ENCODE data around the gene CSRP3. TPM values are rescaled to one million over a fixed set of nuclear protein-coding genes. Genes with fewer than 3 reads are reported as not detected.

Gene CSRP3
- total and polyA plus RNA-seq, 2 donors (not counting 3 experiments of a cell fraction or from before 2014, with no cell fraction given), result not detected

DNA sequence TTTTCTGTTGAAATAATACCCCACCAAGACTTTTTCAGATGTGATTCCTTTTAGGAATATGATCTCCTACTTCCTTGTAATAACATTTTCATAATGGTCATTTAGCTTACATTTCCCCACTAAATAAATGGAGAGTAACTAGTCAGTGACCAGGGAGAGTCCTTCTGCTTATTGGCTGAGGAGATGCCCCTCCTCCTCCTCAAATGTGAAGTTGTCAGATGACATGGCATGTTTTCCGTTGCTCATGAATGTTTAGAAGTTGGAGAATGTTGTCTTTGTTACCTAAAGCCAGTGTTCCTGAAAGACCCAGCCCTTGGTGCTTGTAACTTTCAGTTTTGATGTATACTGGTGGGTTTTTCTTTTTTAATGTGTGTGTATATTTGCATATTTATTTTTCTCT is 38.2 kb downstream of the CSRP3 start:
- H3K36me3 ChIP-seq (ENCODE audit: control insufficient read depth in 2 of 2, extremely low read depth in 1 of 2, insufficient read depth in 2 of 2, low read length in 2 of 2), result peaks cover 13 to 29% of the 10 kb centered on the region in 2 experiments
- dilution Hi-C loops (cut with MboI; ENCODE audit: extremely low pct_ligation_motif_present, low sequenced_read_pairs) (no loop called here), intact Hi-C loops (cut with micrococcal nuclease) (loop anchor here (10.0 kb wide), 1 partner anchor 391 kb away; no protein-coding TSS in a partner anchor)
- H3K27ac ChIP-seq (ENCODE audit: insufficient read depth, low read depth, low read length), result no peak overlapping the region
- no peak overlapping the region for H3K4me3 ChIP-seq (replicated peaks in 1 of 3; ENCODE audit: insufficient read depth in 1 of 3, low read depth in 1 of 3, low read length in 3 of 3)
- DNase-seq (ENCODE audit: low read depth, low spot score), result no peak
- no peaks in the 10 kb centered on the region for H3K9me1 ChIP-seq (replicated peaks; ENCODE audit: control insufficient read depth, extremely low read depth, insufficient read depth, low read length)
- no peaks in the 10 kb centered on the region for H4K20me1 ChIP-seq (replicated peaks; ENCODE audit: control insufficient read depth, extremely low read depth, insufficient read depth, low read length)
- H3K4me2 ChIP-seq (ENCODE audit: insufficient read depth, low read length), result no peak overlapping the region
- FAIRE-seq, result no peak
- H3K4me1 ChIP-seq (ENCODE audit: control insufficient read depth, extremely low read depth, insufficient read depth, low read length), result no peaks in the 10 kb centered on the region
- no peak overlapping the region for H3K9ac ChIP-seq (replicated peaks; ENCODE audit: extremely low read depth, insufficient read depth, low read length)
- H3K27me3 ChIP-seq (ENCODE audit: control insufficient read depth in 2 of 2, insufficient read depth in 2 of 2, low read length in 2 of 2), result no peaks in the 10 kb centered on the region
- POLR2A ChIA-PET, result no interaction called here
- H3K9me3 ChIP-seq (replicated peaks; ENCODE audit: control insufficient read depth, insufficient read depth, low read length), result no peaks in the 10 kb centered on the region
- TF ChIP-seq GATA2 (IDR thresholded peaks at IDR 0.05; ENCODE audit: insufficient read depth, insufficient read length, low read depth, low read length) (no peak), JUN (IDR thresholded peaks at IDR 0.05; ENCODE audit: borderline replicate concordance, insufficient read depth, insufficient read length, low read depth) (no peak), POLR2AphosphoS5 (IDR thresholded peaks at IDR 0.05; ENCODE audit: insufficient read depth, low read depth, low read length) (no peak), FOS (IDR thresholded peaks at IDR 0.05; ENCODE audit: borderline replicate concordance, insufficient read depth, low read length) (no peak), MYC (IDR thresholded peaks at IDR 0.05; ENCODE audit: low read depth, low read length) (no peak), EZH2 (IDR thresholded peaks at IDR 0.05; ENCODE audit: borderline replicate concordance, low read depth, low read length, severe bottlenecking) (no peak)
- CTCF ChIA-PET, result interaction anchor here (3.3 to 4.4 kb wide), 2 partner anchors 87 to 93 kb away, joined by 28 to 36 read pairs; no protein-coding TSS in a partner anchor
- H3K79me2 ChIP-seq (ENCODE audit: control insufficient read depth, insufficient read depth, low read length), result no peaks in the 10 kb centered on the region
- no TSS peak for BruUV-seq (replicated peaks)
- H2AFZ ChIP-seq (ENCODE audit: low read depth, low read length), result no peak overlapping the region

DNA sequence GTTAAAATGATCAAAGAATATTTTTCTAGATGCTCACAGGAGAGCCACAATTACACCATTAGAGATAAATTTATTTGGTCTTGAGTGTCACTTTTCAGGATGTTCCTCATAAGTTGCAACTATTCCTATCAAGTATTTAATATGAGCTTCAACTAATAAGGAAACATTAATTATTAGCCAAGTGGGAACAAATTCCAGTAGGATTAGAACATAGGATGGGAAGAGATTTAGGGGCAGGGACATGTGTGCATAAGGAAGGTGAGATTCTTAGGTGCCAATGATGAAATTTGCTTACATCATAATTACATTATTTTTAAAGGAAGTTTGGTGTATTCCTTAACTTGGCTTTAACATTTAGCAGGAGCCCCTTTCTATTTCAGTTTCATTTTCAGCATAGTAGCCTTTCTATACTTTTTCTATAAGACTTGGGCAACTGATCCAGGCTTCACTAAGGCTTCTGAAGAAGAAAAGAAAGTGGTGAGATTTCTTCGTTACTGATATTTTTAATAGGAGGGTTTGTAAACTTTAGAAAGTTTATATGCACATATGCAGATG is 38.8 kb downstream of the CSRP3 start:
- FAIRE-seq, result no peak
- Histone ChIP-seq H3K27ac (ENCODE audit: insufficient read depth, low read depth, low read length) (no peak overlapping the region), H4K20me1 (replicated peaks; ENCODE audit: control insufficient read depth, extremely low read depth, insufficient read depth, low read length) (no peaks in the 10 kb centered on the region), H3K4me1 (ENCODE audit: control insufficient read depth, extremely low read depth, insufficient read depth, low read length) (no peaks in the 10 kb centered on the region), H2AFZ (ENCODE audit: low read depth, low read length) (no peak overlapping the region), H3K9me3 (replicated peaks; ENCODE audit: control insufficient read depth, insufficient read depth, low read length) (no peaks in the 10 kb centered on the region), H3K4me2 (ENCODE audit: insufficient read depth, low read length) (no peak overlapping the region), H3K27me3 (ENCODE audit: control insufficient read depth in 2 of 2, insufficient read depth in 2 of 2, low read length in 2 of 2) (no peaks in the 10 kb centered on the region), H3K79me2 (ENCODE audit: control insufficient read depth, insufficient read depth, low read length) (no peaks in the 10 kb centered on the region), H3K36me3 (ENCODE audit: control insufficient read depth in 2 of 2, extremely low read depth in 1 of 2, insufficient read depth in 2 of 2, low read length in 2 of 2) (peaks cover 13 to 29% of the 10 kb centered on the region in 2 experiments), H3K9ac (replicated peaks; ENCODE audit: extremely low read depth, insufficient read depth, low read length) (no peak overlapping the region), H3K4me3 (replicated peaks in 1 of 3; ENCODE audit: insufficient read depth in 1 of 3, low read depth in 1 of 3, low read length in 3 of 3) (no peak overlapping the region), H3K9me1 (replicated peaks; ENCODE audit: control insufficient read depth, extremely low read depth, insufficient read depth, low read length) (no peaks in the 10 kb centered on the region)
- dilution Hi-C loops (cut with MboI; ENCODE audit: extremely low pct_ligation_motif_present, low sequenced_read_pairs) (no loop called here), intact Hi-C loops (cut with micrococcal nuclease) (loop anchor here (10.0 kb wide), 1 partner anchor 392 kb away; no protein-coding TSS in a partner anchor)
- TF ChIP-seq POLR2A (IDR thresholded peaks at IDR 0.05; ENCODE audit: low read depth, low read length), result no peak
- no peak for TF ChIP-seq GATA2 (IDR thresholded peaks at IDR 0.05; ENCODE audit: insufficient read depth, insufficient read length, low read depth, low read length)
- no peak for TF ChIP-seq POLR2AphosphoS5 (IDR thresholded peaks at IDR 0.05; ENCODE audit: insufficient read depth, low read depth, low read length)
- TF ChIP-seq JUN (IDR thresholded peaks at IDR 0.05; ENCODE audit: borderline replicate concordance, insufficient read depth, insufficient read length, low read depth), result no peak
- DNase-seq (ENCODE audit: low read depth, low spot score), result no peak
- POLR2A ChIA-PET, result interaction anchor here (0.6 kb wide), 1 partner anchor 71 kb away, joined by 4 read pairs; no protein-coding TSS in a partner anchor
- no TSS peak for BruUV-seq (replicated peaks)
- CTCF ChIA-PET, result interaction anchor here (1.0 to 4.4 kb wide), 3 partner anchors 12 to 92 kb away, joined by 3 to 36 read pairs (median 28); no protein-coding TSS in a partner anchor

Measured in endothelial cell of umbilical vein (primary cell).